H1 (cell line): ENCODE results near the gene MGST3. TPM values are rescaled to one million over a fixed set of nuclear protein-coding genes. Genes with fewer than 3 reads are reported as not detected.

Source experiments
- CEBPB ChIP-seq: IDR thresholded peaks from 2 replicates; pipeline ENCODE4 v1.6.1; 2012; ENCODE audit warnings: low read depth, low read length
- E2F6 ChIP-seq: IDR thresholded peaks from 2 replicates; pipeline ENCODE4 v1.6.1; 2012; ENCODE audit warnings: inconsistent platforms
- RFX5 ChIP-seq: IDR thresholded peaks from 2 replicates; pipeline ENCODE4 v1.6.1; 2011; ENCODE audit warnings: low read depth, low read length, improper control_type of control experiment, borderline replicate concordance
- YY1 ChIP-seq: IDR thresholded peaks from 2 replicates; pipeline ENCODE4 v1.6.1; 2011; ENCODE audit warnings: low read depth, mild to moderate bottlenecking, low read length
- polyA plus RNA-seq, 7 experiments: library from polyadenylated mRNA; depleted of rRNA in 3 of 7; stranded (reverse) in 5 of 7; unstranded in 2 of 7; fragments of >200 nt in 5 of 7; fragments of 200-250 nt in 2 of 7; gene quantifications; 1 replicate in 5 of 7; 2 replicates in 1 of 7; 4 replicates in 1 of 7; pipeline versions ENCODE4 v1.2.1 to v1.2.3, GENCODE V29; 2011 to 2013; ENCODE audit warnings: missing spikeins in 2 of 7, mixed read lengths in 2 of 7
- total RNA-seq: library from RNA; stranded (reverse); fragmentation: NEBNext Ultra II Directional; extraction: Animal tissue kit (Norgen Biotek cat#: 25700); gene quantifications from 2 replicates; pipeline ENCODE4 v1.2.1, GENCODE V29; 2021

MGST3 gene
- total and polyA plus RNA-seq, 2 of the 8 experiments (the other 6 are each of a cell fraction or from before 2014, with no cell fraction given), result 124 to 257 TPM

GRCh38 chr1:165647517-165647916 is 16.5 kb downstream of the MGST3 start (continued):
- TF ChIP-seq E2F6, result no peak
- no peak for TF ChIP-seq YY1
- TF ChIP-seq RFX5, result no peak
- no peak for TF ChIP-seq CEBPB
